GM12878 (cell line): ENCODE results near the gene M1AP. TPM values are rescaled to one million over a fixed set of nuclear protein-coding genes. Genes with fewer than 3 reads are reported as not detected.

Source experiments
- ATAC-seq: fragments of 200-7000 bp; cut with Tn5 transposase; 3 replicates; pipeline ENCODE4 v1.9.1; 2020; ENCODE audit warnings: mild to moderate bottlenecking, moderate library complexity
- BruUV-seq: library from RNA; stranded (reverse); fragments of 400-500 nt; replicated peaks from 2 replicates; lab custom pipeline; 2021; lab: Mats Ljungman, UMichigan
- CTCF ChIA-PET: fragments of 300-600 bp; sonication (Branson Sonifier 250); formaldehyde crosslinking; extraction: SDS; loops from one replicate; lab custom pipeline; 2021; ENCODE audit warnings: inconsistent platforms; lab: Yijun Ruan, JAX
- POLR2A ChIA-PET: fragments of 350-600 bp; formaldehyde crosslinking; extraction: SDS; loops from one replicate; lab custom pipeline; 2021; ENCODE audit warnings: inconsistent platforms; lab: Charles Lee
- RAD21 ChIA-PET: fragments of 300-600 bp; sonication (Branson Sonifier 250); formaldehyde crosslinking; loops from one replicate; lab custom pipeline; 2023; ENCODE audit warnings: antibody characterized with exemption; ENCODE audit not compliant: unreplicated experiment; lab: Charles Lee
- SMC1A ChIA-PET: fragments of 300-600 bp; sonication (Branson Sonifier 250); formaldehyde crosslinking; loops from one replicate; lab custom pipeline; 2023; ENCODE audit not compliant: unreplicated experiment, uncharacterized antibody; lab: Charles Lee
- DNase-seq: peaks from one replicate; pipeline ENCODE4 v3.0.0-alpha.2; 2011; ENCODE audit warnings: low read depth, low spot score
- FAIRE-seq: peaks from 3 replicates; lab custom pipeline; 2011; peaks lifted over from hg19 to GRCh38; lab: Jason Lieb, UNC
- H2AFZ ChIP-seq: 2 replicates; pipeline ENCODE4 v1.6.0; 2011; ENCODE audit warnings: low read depth, low read length, control low read depth; ENCODE audit not compliant: control insufficient read depth
- H3K27ac ChIP-seq: 2 replicates; pipeline ENCODE4 v1.5.1; 2011; ENCODE audit warnings: control low read depth; ENCODE audit not compliant: control insufficient read depth, insufficient read depth
- H3K27me3 ChIP-seq, 2 experiments: replicated peaks in 1 of 2; 2 replicates each; pipeline versions ENCODE4 v1.6.0 to v1.6.1; 2011; ENCODE audit warnings: low read length in 1 of 2; ENCODE audit not compliant: control insufficient read depth in 2 of 2, insufficient read depth in 2 of 2
- H3K36me3 ChIP-seq, 2 experiments: 2 replicates each; pipeline ENCODE4 v1.5.1; 2011; ENCODE audit warnings: low read length in 1 of 2; ENCODE audit not compliant: control insufficient read depth in 2 of 2, insufficient read depth in 2 of 2
- H3K4me1 ChIP-seq: 2 replicates; pipeline ENCODE4 v1.6.1; 2011; ENCODE audit warnings: mild to moderate bottlenecking, low read length, moderate library complexity, mixed read lengths; ENCODE audit not compliant: control insufficient read depth, insufficient read depth
- H3K4me2 ChIP-seq: 2 replicates; pipeline ENCODE4 v1.6.0; 2011; ENCODE audit warnings: control low read depth; ENCODE audit not compliant: control insufficient read depth, insufficient read depth
- H3K4me3 ChIP-seq: fragments of 200-600 bp; sonication (generic); 2 replicates; pipeline ENCODE4 v1.5.1; 2016
- H3K79me2 ChIP-seq: 2 replicates; pipeline ENCODE4 v1.6.0; 2011; ENCODE audit warnings: low read length; ENCODE audit not compliant: control insufficient read depth, insufficient read depth
- H3K9ac ChIP-seq: 2 replicates; pipeline ENCODE4 v1.8.0; 2011; ENCODE audit warnings: low read length, control low read depth, mixed read lengths; ENCODE audit not compliant: control insufficient read depth, insufficient read depth
- H3K9me3 ChIP-seq: replicated peaks from 3 replicates; pipeline ENCODE4 v1.5.1; 2011; ENCODE audit warnings: mild to moderate bottlenecking, low read length; ENCODE audit not compliant: control insufficient read depth, insufficient read depth
- H4K20me1 ChIP-seq: 2 replicates; pipeline ENCODE4 v1.6.0; 2011; ENCODE audit not compliant: control insufficient read depth, insufficient read depth
- EP300 ChIP-seq, 2 experiments: fragments of 150-350 bp in 1 of 2; IDR thresholded peaks; 2 replicates each; pipeline ENCODE4 v1.6.1; 2011 to 2012; ENCODE audit warnings: low read depth in 2 of 2, low read length in 2 of 2, borderline replicate concordance in 1 of 2, improper control_type of control experiment in 1 of 2, inconsistent platforms in 1 of 2; ENCODE audit not compliant: control insufficient read depth in 1 of 2
- NBN ChIP-seq: fragments of 450-650 bp; IDR thresholded peaks from 2 replicates; pipeline ENCODE4 v1.6.1; 2016
- RCOR1 ChIP-seq: conservative IDR thresholded peaks from 2 replicates; pipeline ENCODE4 v1.6.1; 2012; ENCODE audit warnings: low read depth, low read length, improper control_type of control experiment
- RUNX3 ChIP-seq: IDR thresholded peaks from 2 replicates; pipeline ENCODE4 v1.6.1; 2012; ENCODE audit warnings: low read length, inconsistent platforms
- YY1 ChIP-seq: IDR thresholded peaks from 2 replicates; pipeline ENCODE4 v1.6.1; 2011; ENCODE audit warnings: low read depth, mild to moderate bottlenecking, low read length
- WGBS: methylation state at CpG from one replicate; pipeline ENCODE4 v1.1.6; 2016; ENCODE audit warnings: low lambda C conversion rate; ENCODE audit not compliant: insufficient replicate concordance, insufficient coverage; ENCODE audit errors: missing lambda C conversion rate; 5-methylcytosine and 5-hydroxymethylcytosine counted together
- in situ Hi-C: fragments of 300-500 bp; cut with MboI; formaldehyde crosslinking; loops from 9 replicates; pipeline ENCODE4 v1.14.3; 2018; ENCODE audit warnings: mixed read lengths
- intact Hi-C: fragments of 100-400 bp; cut with micrococcal nuclease; formaldehyde crosslinking; loops from one replicate; pipeline ENCODE4 v1.14.2; 2022; ENCODE audit not compliant: unreplicated experiment
- polyA plus RNA-seq, 11 experiments: library from polyadenylated mRNA; depleted of rRNA in 4 of 11; unstranded in 6 of 11; stranded (reverse) in 5 of 11; fragments of >200 nt; fragmentation: Nextera tagmentation in 4 of 11; fragmentation: Illumina TruSeq in 1 of 11; extraction: Ambion mirVana in 4 of 11; extraction: Trizol in 1 of 11; gene quantifications; 1 replicate in 1 of 11; 2 replicates in 10 of 11; pipeline versions ENCODE4 v1.2.1 to v1.2.3, GENCODE V29; 2011 to 2016; ENCODE audit warnings: inconsistent platforms in 2 of 11, missing spikeins in 2 of 11, low read depth in 1 of 11
- total RNA-seq, 4 experiments: library from RNA; depleted of rRNA in 3 of 4; stranded (reverse); fragments of >200 nt in 3 of 4; fragmentation: Illumina TruSeq in 1 of 4; extraction: Trizol in 1 of 4; gene quantifications; 2 replicates each; pipeline versions ENCODE4 v1.2.1 to v1.2.3, GENCODE V29; 2013 to 2021

Gene M1AP
- total and polyA plus RNA-seq, 10 of the 15 experiments (the other 5 are each of a cell fraction or from before 2014, with no cell fraction given), result 0.04 to 0.32 (median 0.16) TPM; not detected in 4

DNA sequence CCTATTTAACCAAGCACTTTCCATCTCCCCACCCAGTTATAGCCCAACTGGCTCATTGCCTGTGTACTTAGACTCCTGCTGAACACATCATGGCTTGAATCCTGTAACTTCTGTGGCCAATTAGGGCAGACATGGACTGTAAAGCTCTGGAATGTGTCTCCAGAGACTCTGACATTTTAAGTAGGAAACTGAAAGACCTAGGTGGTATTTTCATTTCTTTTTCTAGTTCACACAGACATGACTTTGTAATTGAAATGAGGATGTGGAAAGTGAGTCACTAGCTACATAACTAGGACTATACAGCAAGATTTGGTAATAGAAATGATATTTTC is 81.4 kb downstream of the M1AP start (continued):
- peak; percentile 38 to 63; a peak in 3 of 4 replicates for TF ChIP-seq EP300 (IDR thresholded peaks at IDR 0.05; ENCODE audit: borderline replicate concordance in 1 of 2, control insufficient read depth in 1 of 2, low read depth in 2 of 2, low read length in 2 of 2)

DNA sequence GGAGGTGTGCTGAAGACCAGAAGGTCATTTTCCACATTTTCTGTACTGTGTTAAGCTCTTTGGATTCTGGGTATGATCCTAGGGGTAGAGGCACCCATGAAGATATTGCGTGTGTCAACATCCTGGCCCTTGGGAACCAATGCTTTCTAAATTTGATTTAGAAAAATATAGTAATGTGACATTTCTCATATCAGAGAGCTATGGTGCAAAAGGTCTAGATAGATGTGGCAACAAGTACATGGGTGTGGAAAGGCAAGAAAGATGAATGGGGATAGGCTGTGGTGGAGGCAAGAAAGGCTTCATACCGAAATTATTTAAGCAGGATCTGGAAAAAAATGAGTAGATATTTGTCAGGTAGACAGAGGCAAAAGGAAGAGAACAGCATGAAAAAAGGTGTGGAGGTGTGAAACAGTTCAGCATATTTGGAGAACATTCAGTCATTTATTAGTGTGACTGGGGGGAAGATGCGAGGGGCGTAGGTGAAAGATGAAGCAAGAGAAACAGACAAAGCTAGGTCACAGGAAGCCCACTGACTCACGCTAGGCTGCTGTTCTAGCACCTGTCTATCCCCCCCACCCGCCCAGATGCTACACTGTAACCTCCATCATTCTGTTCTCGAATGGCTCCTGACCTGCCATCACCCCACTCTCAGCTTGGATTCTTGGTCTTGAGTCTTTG is 81.9 kb downstream of the M1AP start:
- TF ChIP-seq RCOR1 (no peak), NBN (peak; percentile 21; the same call in 1 of the 2 replicates), YY1 (0 out of 2 replicates have a peak, but pooled peaks have one; percentile 18), RUNX3 (no peak)
- Histone ChIP-seq H3K4me3 (no peak overlapping the region; the same call in 1 of the 2 replicates), H2AFZ (peak overlapping the region; percentile 76), H3K79me2 (no peaks in the 10 kb centered on the region), H3K36me3 (no peaks in the 10 kb centered on the region), H4K20me1 (no peaks in the 10 kb centered on the region), H3K4me2 (peak overlapping the region; percentile 60; the same call in 1 of the 2 replicates), H3K9me3 (no peaks in the 10 kb centered on the region), H3K9ac (no peak overlapping the region), H3K27me3 (no peaks in the 10 kb centered on the region), H3K4me1 (peaks cover 52% of the 10 kb centered on the region), H3K27ac (peak overlapping the region; percentile 77)
- no TSS peak for BruUV-seq
- DNase-seq (no peak), ATAC-seq (peak; percentile 38), FAIRE-seq (no peak)
- RAD21 ChIA-PET, result interaction anchor here (0.7 to 7.5 kb wide), 11 partner anchors 11 to 108 kb away, joined by 3 to 94 read pairs (median 7); partner anchors contain the start of genes AUP1, CCDC142, HTRA2 and LOXL3
- POLR2A ChIA-PET, result interaction anchor here (0.9 to 25.0 kb wide), 8 partner anchors 11 to 145 kb away, joined by 4 to 441 read pairs (median 12); partner anchors contain the start of genes AUP1, C2orf81, DOK1 and HTRA2
- in situ Hi-C loops (no loop called here), intact Hi-C loops (no loop called here)
- 71% methylated on average over 4 of the region's 7 CpGs for WGBS
- SMC1A ChIA-PET, result interaction anchor here (1.1 to 16.6 kb wide), 13 partner anchors 8 to 63 kb away, joined by 3 to 371 read pairs (median 9); partner anchors contain the start of genes DQX1 and LOXL3
- CTCF ChIA-PET, result interaction anchor here (1.0 to 17.4 kb wide), 15 partner anchors 9 to 175 kb away, joined by 3 to 281 read pairs (median 7); partner anchors contain the start of genes CCDC142, SEMA4F and TTC31
